Sigmoid colon (tissue), 4 donors: ENCODE data around the gene PGR.

Experiments used
- CTCF ChIP-seq, 4 experiments: fragments of 450-650 bp in 3 of 4; fragments of 200-600 bp in 1 of 4; IDR thresholded peaks; one replicate each; pipeline ENCODE4 v1.5.1; 2016 to 2019; ENCODE audit warnings: antibody characterized with exemption in 4 of 4, mild to moderate bottlenecking in 3 of 4, moderate library complexity in 2 of 4
- EP300 ChIP-seq, 4 donors: sonication (generic); formaldehyde crosslinking; IDR thresholded peaks; one replicate each; pipeline ENCODE4 v1.6.1; 2017; ENCODE audit warnings: antibody characterized with exemption in 4 of 4
- POLR2A ChIP-seq, 2 donors: fragments of 450-650 bp; IDR thresholded peaks; one replicate each; pipeline ENCODE4 v1.6.1; 2016; ENCODE audit warnings: antibody characterized with exemption in 2 of 2, mild to moderate bottlenecking in 2 of 2, moderate library complexity in 2 of 2
- POLR2AphosphoS5 ChIP-seq, 4 donors: sonication (generic); formaldehyde crosslinking; IDR thresholded peaks; one replicate each; pipeline ENCODE4 v1.6.1; 2017; ENCODE audit warnings: antibody characterized with exemption in 4 of 4

- no peak for TF ChIP-seq CTCF (IDR thresholded peaks at IDR 0.05)
- no peak for TF ChIP-seq EP300 (IDR thresholded peaks at IDR 0.05)
- no peak for TF ChIP-seq POLR2A (IDR thresholded peaks at IDR 0.05)
- TF ChIP-seq POLR2AphosphoS5 (IDR thresholded peaks at IDR 0.05), result no peak
These were observed 2.4 kb downstream of the PGR start for GRCh38 chr11:101127197-101127698.
